ENCODE data around the gene SPATA31C1.
"Not testable (repeated sequence)": the region's sequence is repeated elsewhere in the genome, so short reads cannot be mapped to it uniquely, and the experiment has no call there.

The SPATA31C1 gene

GRCh38 chr9:87934444-87934843, 16.7 kb downstream of the SPATA31C1 start:
- DNase-seq (ENCODE audit: low read depth in 4 of 4, low spot score in 1 of 4), result not testable (repeated sequence)

- not testable (repeated sequence) for DNase-seq (ENCODE audit: low read depth in 4 of 4, low spot score in 1 of 4)
Observed at GRCh38 chr9:87937352-87937751, 19.6 kb downstream of the SPATA31C1 start.

- DNase-seq (ENCODE audit: low read depth in 4 of 4, low spot score in 1 of 4), result not testable (repeated sequence)
Observed at GRCh38 chr9:87937918-87938317, 20.2 kb downstream of the SPATA31C1 start.

GRCh38 chr9:87938336-87938735, 20.6 kb downstream of the SPATA31C1 start:
- not testable (repeated sequence) for DNase-seq (ENCODE audit: low read depth in 4 of 4, low spot score in 1 of 4)

GRCh38 chr9:87939096-87939495, 21.3 kb downstream of the SPATA31C1 start:
- DNase-seq (ENCODE audit: low read depth in 4 of 4, low spot score in 1 of 4), result not testable (repeated sequence)

- no peak for DNase-seq (ENCODE audit: low read depth in 4 of 4, low spot score in 1 of 4)
Observed at GRCh38 chr9:87944096-87944495, 26.3 kb downstream of the SPATA31C1 start.

- DNase-seq (ENCODE audit: low read depth in 4 of 4, low spot score in 1 of 4), result no peak
Observed at GRCh38 chr9:87944682-87945081, 26.9 kb downstream of the SPATA31C1 start.

- DNase-seq (ENCODE audit: low read depth in 4 of 4, low spot score in 1 of 4), result no peak
Observed at GRCh38 chr9:87950296-87950695, 32.5 kb downstream of the SPATA31C1 start.

GRCh38 chr9:87950765-87951488, 33.2 kb downstream of the SPATA31C1 start:
- DNase-seq (ENCODE audit: low read depth in 4 of 4, low spot score in 1 of 4), result no peak

- DNase-seq (ENCODE audit: low read depth in 4 of 4, low spot score in 1 of 4), result no peak
Observed at GRCh38 chr9:87954230-87954629, 36.5 kb downstream of the SPATA31C1 start.

- DNase-seq (ENCODE audit: low read depth in 4 of 4, low spot score in 1 of 4), result no peak
Observed at GRCh38 chr9:87957839-87958238, 40.1 kb downstream of the SPATA31C1 start.

- DNase-seq (ENCODE audit: low read depth in 4 of 4, low spot score in 1 of 4), result no peak
Observed at GRCh38 chr9:87958591-87958990, 40.8 kb downstream of the SPATA31C1 start.

- DNase-seq (ENCODE audit: low read depth in 4 of 4, low spot score in 1 of 4), result no peak
Observed at GRCh38 chr9:87959916-87960581, 42.3 kb downstream of the SPATA31C1 start.

GRCh38 chr9:87963770-87964169, 46.0 kb downstream of the SPATA31C1 start:
- no peak for DNase-seq (ENCODE audit: low read depth in 4 of 4, low spot score in 1 of 4)

GRCh38 chr9:87964826-87965225, 47.1 kb downstream of the SPATA31C1 start:
- no peak for DNase-seq (ENCODE audit: low read depth in 4 of 4, low spot score in 1 of 4)

- no peak for DNase-seq (ENCODE audit: low read depth in 4 of 4, low spot score in 1 of 4)
Observed at GRCh38 chr9:87968155-87968554, 50.4 kb downstream of the SPATA31C1 start.

GRCh38 chr9:87970602-87971001, 52.8 kb downstream of the SPATA31C1 start:
- DNase-seq (ENCODE audit: low read depth in 4 of 4, low spot score in 1 of 4), result no peak

GRCh38 chr9:87973122-87973521, 55.4 kb downstream of the SPATA31C1 start:
- no peak for DNase-seq (ENCODE audit: low read depth in 4 of 4, low spot score in 1 of 4)

All from stimulated activated CD4-positive, alpha-beta T cell treated with anti-CD3 and anti-CD28 coated beads, Interleukin-1b, Interleukin-23, amount 100 ng/mL, for 24 hours (primary cell).